GM12892 (cell line): ENCODE results near the gene OAS3.
"Not testable (repeated sequence)": the region's sequence is repeated elsewhere in the genome, so short reads cannot be mapped to it uniquely, and the experiment has no call there.

Experiments
- DNase-seq: peaks from one replicate; pipeline ENCODE4 v3.0.0; 2011; ENCODE audit not compliant: insufficient read length
- FAIRE-seq: peaks from 2 replicates; lab custom pipeline; 2011; peaks lifted over from hg19 to GRCh38; lab: Jason Lieb, UNC
- POLR2A ChIP-seq: IDR thresholded peaks from 2 replicates; pipeline ENCODE4 v1.6.1; 2011; ENCODE audit warnings: low read depth, low read length, control low read depth
- POLR2AphosphoS5 ChIP-seq: IDR thresholded peaks from 2 replicates; pipeline ENCODE4 v1.6.1; 2011; ENCODE audit warnings: low read depth, low read length, control low read depth
- TAF1 ChIP-seq: IDR thresholded peaks from 2 replicates; pipeline ENCODE4 v1.6.1; 2011; ENCODE audit warnings: low read depth, mild to moderate bottlenecking, control low read depth, low read length, borderline replicate concordance

Gene OAS3

DNA sequence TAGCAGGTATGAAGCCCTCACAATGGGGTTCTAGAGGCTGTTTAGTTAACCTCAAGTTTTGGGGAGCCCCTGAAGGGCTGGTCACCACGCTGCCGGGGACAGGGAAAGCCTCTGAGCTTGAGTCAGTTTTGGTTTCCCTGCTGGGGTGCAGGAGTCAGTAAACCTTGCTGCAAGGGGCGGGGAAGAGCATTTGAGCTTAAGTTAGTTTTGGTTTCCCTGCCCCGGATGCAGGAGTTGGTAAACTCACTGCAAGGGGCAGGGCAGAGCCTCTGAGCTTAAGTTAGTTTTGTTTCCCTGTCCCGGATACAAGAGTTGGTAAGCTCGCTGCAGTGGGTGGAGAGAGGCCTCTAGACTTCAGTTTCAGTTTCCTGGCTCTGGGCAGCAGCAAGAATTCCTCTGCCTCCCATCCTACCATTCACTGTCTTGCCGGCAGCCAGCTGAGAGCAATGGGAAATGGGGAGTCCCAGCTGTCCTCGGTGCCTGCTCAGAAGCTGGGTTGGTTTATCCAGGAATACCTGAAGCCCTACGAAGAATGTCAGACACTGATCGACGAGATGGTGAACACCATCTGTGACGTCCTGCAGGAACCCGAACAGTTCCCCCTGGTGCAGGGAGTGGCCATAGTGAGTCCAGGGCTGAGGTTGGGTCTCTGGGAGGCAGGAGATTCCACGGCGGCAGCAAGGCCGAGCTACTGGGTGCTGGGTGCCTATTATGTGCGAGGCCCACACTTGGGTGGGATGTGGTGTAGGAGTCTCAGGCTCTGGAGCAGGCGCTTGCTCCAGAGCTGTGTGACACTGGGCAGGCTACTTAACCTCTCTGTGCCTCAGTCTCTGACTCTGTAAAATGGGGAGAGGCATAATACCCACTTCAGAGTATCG lies 40.1 kb downstream of the OAS3 start, which contains the start of gene OAS2:
TSS of gene OAS2 (plus strand) at position 357 of the 878 bp plus-strand sequence. CDS start at position 447, 90 bp downstream.
- DNase-seq (peak; percentile 68), FAIRE-seq (peak; percentile 98)
- TF ChIP-seq TAF1, result peak; percentile 64; the same call in 1 of the 2 replicates
- TF ChIP-seq POLR2A, result peak; percentile 91
- TF ChIP-seq POLR2AphosphoS5, result peak; percentile 91

GRCh38 chr12:112979041-112979680 lies 40.9 kb downstream of the OAS3 start:
- peak; percentile 64 for TF ChIP-seq POLR2A
- TF ChIP-seq POLR2AphosphoS5, result no peak; the same call in 1 of the 2 replicates
- peak; percentile 24; the same call in 1 of the 2 replicates for TF ChIP-seq TAF1
- FAIRE-seq, result peak; percentile 87
- no peak for DNase-seq

DNA sequence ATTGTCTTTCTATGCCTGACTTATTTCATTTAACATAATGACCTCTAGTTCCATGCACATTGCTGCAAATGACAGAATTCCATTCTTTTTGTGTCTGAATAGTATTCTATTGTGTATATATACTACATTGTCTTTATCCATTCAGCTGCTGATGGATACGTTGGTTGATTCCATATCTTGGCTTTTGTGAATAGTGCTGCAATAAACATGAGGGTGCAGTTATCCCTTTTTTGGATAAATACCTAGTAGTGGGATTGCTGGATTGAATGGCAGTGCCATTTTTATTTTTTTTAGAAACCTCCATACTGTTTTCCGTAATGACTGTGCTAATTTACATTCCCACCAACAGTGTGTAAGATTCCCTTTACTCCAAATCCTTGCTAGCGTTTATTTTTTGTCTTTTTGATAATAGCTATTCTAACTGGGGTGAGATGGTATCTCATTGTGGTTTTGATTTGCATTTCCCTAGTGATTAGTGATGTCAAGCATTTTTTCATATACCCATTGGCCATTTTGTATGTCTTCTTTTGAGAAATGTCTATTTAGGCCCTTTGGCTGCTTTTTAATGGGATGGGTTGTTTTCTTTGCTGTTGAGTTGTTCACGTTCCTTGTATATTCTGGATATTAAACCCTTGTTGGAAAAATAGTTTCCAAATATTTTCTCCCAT lies 42.4 kb downstream of the OAS3 start:
- DNase-seq, result no peak
- peak; percentile 24 for FAIRE-seq
- TF ChIP-seq POLR2AphosphoS5 (no peak), TAF1 (no peak), POLR2A (no peak)

DNA sequence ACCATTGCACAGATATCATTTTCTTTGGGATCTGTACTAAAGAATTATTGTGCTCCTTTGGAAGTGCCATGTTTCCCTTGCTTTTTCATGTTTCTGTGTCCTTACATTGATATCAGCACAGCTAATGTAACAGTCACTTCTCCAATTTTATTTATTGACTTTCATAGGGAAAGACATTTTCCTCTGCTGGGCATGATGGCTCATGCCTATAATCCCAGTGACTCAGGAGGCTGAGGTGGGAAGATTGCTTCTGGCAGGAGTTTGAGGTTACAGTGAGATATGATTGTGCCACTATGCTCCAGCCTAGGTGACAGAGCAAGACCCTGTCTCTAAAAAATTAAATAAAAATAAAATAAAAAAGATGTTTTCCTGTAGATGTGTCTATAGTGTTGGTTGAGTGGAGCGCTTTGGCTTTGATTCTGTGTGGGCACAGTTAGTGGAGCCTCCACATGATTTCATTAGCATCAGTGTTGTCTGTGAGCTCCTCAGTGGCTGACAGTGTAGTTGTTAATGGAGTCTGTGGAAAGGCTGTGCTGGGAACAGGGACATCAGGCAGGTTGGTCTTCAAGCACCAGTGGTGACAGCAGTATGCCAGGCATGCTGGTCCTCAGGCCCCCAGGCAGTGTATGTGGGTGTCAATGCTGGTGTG lies 47.5 kb downstream of the OAS3 start:
- DNase-seq, result no peak
- TF ChIP-seq POLR2A (no peak), POLR2AphosphoS5 (no peak), TAF1 (no peak)
- FAIRE-seq, result peak; percentile 46

- no peak for DNase-seq
- FAIRE-seq, result no peak
- no peak for TF ChIP-seq POLR2AphosphoS5
- no peak for TF ChIP-seq TAF1
- no peak for TF ChIP-seq POLR2A
These were observed 48.1 kb downstream of the OAS3 start for GRCh38 chr12:112986291-112986800.

DNA sequence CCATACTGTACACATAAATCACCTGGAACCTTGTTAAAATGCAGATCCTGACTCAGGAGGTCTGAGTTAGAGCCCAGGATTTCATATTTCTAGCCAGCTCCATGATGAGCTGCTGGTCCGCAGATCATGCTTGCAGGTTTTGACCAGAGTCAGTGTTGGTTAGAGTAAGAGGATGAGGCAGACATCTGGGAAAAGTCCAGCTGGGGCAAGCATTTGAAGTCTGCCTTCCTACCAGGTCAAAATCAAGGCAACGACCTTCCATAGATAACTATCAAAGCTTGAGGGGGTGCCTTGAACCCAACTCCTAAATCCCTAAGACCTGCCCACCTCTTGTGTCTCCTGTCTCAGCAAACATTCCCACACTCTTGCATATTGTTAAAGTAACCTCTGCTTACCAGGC lies 49.3 kb downstream of the OAS3 start:
- no peak for FAIRE-seq

GRCh38 chr12:112988224-112988623 lies 50.0 kb downstream of the OAS3 start:
- FAIRE-seq, result peak; percentile 65
- no peak for DNase-seq
- TF ChIP-seq TAF1 (no peak), POLR2A (no peak), POLR2AphosphoS5 (no peak)

More for the DNA sequence above, 49.3 kb downstream of the OAS3 start:
- DNase-seq, result no peak
- no peak for TF ChIP-seq POLR2A
- TF ChIP-seq POLR2AphosphoS5, result no peak
- TF ChIP-seq TAF1, result no peak

DNA sequence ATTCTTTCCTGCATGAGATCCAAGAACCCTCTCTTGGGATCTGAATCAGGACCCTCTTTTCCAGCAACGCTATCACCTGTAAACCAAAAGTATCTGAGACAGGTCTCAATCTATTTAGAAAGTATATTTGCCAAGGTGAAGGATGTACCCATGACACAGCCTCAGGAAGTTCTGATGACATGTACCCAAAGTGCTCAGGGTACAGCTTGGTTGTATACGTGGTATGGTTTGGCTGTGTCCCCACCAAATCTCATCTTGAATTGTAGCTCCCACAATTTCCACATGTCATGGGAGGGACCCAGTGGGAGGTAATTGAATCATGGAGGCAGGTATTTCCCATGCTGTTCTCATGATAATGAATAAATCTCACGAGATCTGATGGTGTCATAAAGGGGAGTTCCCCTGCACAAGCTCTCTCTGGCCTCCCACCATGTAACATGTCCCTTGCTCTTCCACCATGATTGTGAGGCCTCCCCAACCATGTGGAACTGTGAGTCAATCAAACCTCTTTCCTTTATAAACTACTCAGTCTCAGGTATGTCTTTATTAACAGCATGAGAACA lies 50.6 kb downstream of the OAS3 start:
- DNase-seq, FAIRE-seq: not testable (repeated sequence)

- DNase-seq, result no peak
- FAIRE-seq, result no peak
- no peak; the same call in 1 of the 2 replicates for TF ChIP-seq POLR2AphosphoS5
- peak; percentile 29; the same call in 1 of the 2 replicates for TF ChIP-seq POLR2A
- TF ChIP-seq TAF1, result no peak
These were observed 51.5 kb downstream of the OAS3 start for GRCh38 chr12:112989806-112990205.

DNA sequence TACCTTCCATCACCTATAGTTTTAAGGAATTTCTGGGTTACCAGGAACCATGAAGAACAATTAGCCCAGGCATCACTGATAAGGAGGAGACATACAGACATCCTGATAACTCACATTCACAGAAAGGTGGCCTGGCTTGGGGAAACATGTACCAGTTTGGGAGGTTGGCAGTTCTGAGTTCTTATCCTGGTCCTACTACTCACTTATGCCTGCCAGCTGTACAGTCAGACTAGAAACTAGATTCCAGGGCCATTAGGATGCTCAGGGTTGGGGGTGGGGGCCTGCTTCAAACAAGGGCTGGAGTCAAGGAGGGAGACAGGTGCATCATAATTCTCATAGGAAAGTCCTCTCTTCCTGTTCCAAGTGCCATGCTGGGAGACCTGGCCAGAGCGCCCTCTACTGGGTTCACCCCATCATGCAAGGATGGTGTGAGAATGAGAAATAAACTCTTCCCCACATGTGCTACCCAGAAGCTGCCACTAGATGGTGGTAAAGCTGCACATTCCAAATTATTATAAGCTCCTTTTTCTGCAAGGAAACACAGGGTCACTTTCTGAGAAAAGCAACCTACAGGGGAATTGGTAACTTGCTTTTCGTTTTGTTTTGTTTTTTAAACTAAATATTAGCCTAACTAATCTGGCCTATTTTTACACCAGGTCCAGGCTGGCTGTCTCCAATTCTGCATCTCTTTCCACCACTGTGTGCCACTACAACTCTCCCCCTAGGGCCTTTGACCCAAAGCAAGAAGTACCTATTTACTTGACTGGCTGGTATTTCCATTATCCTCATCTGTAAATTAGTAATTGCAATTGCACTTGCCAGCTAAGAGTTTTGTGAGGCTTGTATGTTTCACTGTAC lies 54.5 kb downstream of the OAS3 start:
- peak; percentile 29 for DNase-seq
- peak; percentile 70 for FAIRE-seq
- TF ChIP-seq POLR2AphosphoS5 (no peak), TAF1 (no peak), POLR2A (no peak)
